ENCODE results near the gene PLEKHS1.

DNA sequence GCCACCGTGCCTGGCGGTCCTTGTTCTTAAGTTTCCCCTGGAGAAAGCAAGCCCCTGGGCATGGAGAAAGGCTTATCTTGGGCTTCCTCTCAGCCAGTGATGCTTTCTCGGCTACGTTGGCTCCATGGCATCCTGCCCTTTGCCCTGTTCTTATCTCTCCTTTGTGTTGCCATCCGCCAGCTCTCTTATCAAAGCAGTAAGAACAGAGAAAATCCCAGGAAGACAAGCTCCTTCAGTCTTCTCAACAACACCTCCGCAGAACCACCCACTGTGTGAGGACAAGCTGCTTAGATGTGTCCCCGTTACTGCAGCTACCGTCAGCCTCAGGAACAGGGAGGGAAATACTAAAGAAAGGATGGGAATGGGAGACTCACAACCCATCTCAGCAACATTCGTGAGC lies 3.3 kb downstream of the PLEKHS1 start:
- TF ChIP-seq, protein P1, sequence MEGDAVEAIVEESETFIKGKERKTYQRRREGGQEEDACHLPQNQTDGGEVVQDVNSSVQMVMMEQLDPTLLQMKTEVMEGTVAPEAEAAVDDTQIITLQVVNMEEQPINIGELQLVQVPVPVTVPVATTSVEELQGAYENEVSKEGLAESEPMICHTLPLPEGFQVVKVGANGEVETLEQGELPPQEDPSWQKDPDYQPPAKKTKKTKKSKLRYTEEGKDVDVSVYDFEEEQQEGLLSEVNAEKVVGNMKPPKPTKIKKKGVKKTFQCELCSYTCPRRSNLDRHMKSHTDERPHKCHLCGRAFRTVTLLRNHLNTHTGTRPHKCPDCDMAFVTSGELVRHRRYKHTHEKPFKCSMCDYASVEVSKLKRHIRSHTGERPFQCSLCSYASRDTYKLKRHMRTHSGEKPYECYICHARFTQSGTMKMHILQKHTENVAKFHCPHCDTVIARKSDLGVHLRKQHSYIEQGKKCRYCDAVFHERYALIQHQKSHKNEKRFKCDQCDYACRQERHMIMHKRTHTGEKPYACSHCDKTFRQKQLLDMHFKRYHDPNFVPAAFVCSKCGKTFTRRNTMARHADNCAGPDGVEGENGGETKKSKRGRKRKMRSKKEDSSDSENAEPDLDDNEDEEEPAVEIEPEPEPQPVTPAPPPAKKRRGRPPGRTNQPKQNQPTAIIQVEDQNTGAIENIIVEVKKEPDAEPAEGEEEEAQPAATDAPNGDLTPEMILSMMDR (IDR thresholded peaks at IDR 0.05) = no peak
- no peak for TF ChIP-seq EP300 (IDR thresholded peaks at IDR 0.05)

Measured in gastroesophageal sphincter (tissue), 3 donors.